Activated naive CD4-positive, alpha-beta T cell treated with anti-CD3 and anti-CD28 coated beads for 36 hours (primary cell): ENCODE measurements around the gene NPHP1. TPM values are rescaled to one million over a fixed set of nuclear protein-coding genes. Genes with fewer than 3 reads are reported as not detected.
A peak's percentile ranks its signal among the peaks of the same experiment; 100 is the strongest.
"Not testable (repeated sequence)": the region's sequence is repeated elsewhere in the genome, so short reads cannot be mapped to it uniquely, and the experiment has no call there.

ENCODE experiments used
- CTCF ChIA-PET: fragments of 350-600 bp; sonication (Branson Sonifier 250); formaldehyde crosslinking; loops from one replicate; lab custom pipeline; 2021; ENCODE audit warnings: antibody characterized with exemption; lab: Charles Lee
- DNase-seq: peaks from one replicate; pipeline ENCODE4 v3.0.0-alpha.2; 2020
- H3K27ac Mint-ChIP-seq: one replicate; pipeline ENCODE4 v1.8.0; 2021; ENCODE audit warnings: mild to moderate bottlenecking, mixed read lengths
- H3K27me3 Mint-ChIP-seq: one replicate; pipeline ENCODE4 v1.8.0; 2021; ENCODE audit warnings: low read depth, mixed read lengths
- H3K36me3 Mint-ChIP-seq: one replicate; pipeline ENCODE4 v1.8.0; 2021; ENCODE audit warnings: low read depth, mixed read lengths
- H3K4me1 Mint-ChIP-seq: one replicate; pipeline ENCODE4 v1.8.0; 2021; ENCODE audit warnings: low read depth, mixed read lengths
- H3K4me3 Mint-ChIP-seq: one replicate; pipeline ENCODE4 v1.8.0; 2021; ENCODE audit warnings: mild to moderate bottlenecking, moderate library complexity, mixed read lengths
- H3K9me3 Mint-ChIP-seq: one replicate; pipeline ENCODE4 v1.8.0; 2021; ENCODE audit warnings: mixed read lengths
- intact Hi-C: fragments of 100-400 bp; cut with micrococcal nuclease; formaldehyde crosslinking; loops from one replicate; pipeline ENCODE4 v1.15.1; 2023
- total RNA-seq, 2 experiments: library from RNA; stranded (reverse); gene quantifications; one replicate each; pipeline ENCODE4 v1.2.3, GENCODE V29; 2021

Gene NPHP1
- total RNA-seq, 2 experiments from 2014 or later = 1.1 to 1.3 TPM

DNA sequence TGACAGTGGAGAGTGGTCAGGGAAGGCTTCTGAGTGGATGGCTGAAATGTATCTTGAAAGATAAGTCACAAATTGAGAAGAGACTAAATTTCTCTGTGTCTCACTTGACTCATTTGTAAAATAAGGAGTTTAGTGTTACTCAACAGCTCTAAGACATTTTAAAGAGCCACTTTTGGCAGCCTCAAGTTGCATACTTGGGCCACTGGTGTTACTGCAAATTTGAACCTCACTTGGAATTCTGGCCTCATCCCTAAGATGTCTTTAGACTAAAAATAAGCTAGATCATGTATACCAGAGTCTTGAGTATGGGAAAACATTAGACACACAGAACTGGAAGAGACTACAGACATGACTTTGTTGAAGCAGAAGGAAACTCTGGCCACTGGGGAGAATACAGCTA lies 12.0 kb upstream of the NPHP1 start:
- intact Hi-C loops = no loop called here
- H3K4me3 Mint-ChIP-seq = no peak overlapping the region
- peaks cover 2% of the 10 kb centered on the region for H3K36me3 Mint-ChIP-seq
- DNase-seq = no peak
- H3K9me3 Mint-ChIP-seq = peaks cover 7% of the 10 kb centered on the region
- CTCF ChIA-PET = no interaction called here
- H3K27ac Mint-ChIP-seq = no peak overlapping the region
- H3K4me1 Mint-ChIP-seq = no peaks in the 10 kb centered on the region
- H3K27me3 Mint-ChIP-seq = peaks cover 33% of the 10 kb centered on the region

DNA sequence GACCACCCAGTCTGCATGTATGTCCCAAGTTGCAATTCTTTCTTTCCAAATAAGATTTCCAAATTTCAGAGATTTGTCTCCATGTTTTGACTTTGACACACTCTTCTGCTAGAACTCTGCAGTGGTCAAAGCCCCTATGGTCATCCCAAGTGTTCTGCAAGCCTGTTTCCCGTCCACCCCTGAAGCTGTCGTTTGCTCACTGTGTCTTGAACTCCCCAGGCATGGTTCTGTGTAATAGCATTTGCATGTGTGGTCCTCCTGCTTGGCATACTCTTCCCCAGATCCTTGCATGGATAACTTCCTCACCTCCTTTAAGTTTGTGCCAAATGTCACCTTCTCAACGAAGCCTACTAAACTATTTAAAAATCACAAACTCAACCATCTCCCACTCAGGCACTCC lies 11.4 kb upstream of the NPHP1 start:
- Mint-ChIP-seq H3K36me3 (peaks cover 3% of the 10 kb centered on the region), H3K4me3 (no peak overlapping the region), H3K4me1 (peaks cover 2% of the 10 kb centered on the region), H3K27me3 (peaks cover 29% of the 10 kb centered on the region), H3K9me3 (peaks cover 7% of the 10 kb centered on the region), H3K27ac (no peak overlapping the region)
- intact Hi-C loops = no loop called here
- CTCF ChIA-PET = no interaction called here
- DNase-seq = no peak

DNA sequence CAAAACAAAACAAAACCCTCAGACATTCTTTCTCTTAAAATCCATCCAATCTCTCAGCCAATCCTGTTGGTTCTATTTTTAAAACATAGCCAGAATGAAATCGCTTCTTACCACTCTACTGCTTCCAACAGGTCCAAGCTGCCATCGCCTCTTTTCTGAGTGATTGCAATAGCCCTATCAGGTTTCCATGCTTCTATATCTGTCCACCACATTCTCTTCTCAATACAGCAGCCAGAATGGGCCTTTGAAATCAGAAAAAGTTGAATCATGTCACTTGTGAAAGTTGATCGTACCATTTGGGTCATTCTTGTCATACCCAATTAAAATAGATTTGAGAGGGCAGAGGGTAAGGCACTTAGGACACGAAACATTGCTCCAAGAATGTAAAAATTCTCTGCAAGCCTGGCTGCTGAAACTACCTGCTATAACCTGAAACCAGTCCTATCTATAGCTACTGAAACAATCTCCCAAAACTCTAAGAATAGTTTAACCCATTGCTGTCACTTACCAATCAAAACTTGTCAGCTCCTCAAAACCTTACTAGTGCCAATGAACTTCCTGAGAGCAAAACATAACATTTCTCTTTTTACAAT lies 10.8 kb upstream of the NPHP1 start:
- CTCF ChIA-PET = no interaction called here
- H3K4me3 Mint-ChIP-seq = no peak overlapping the region
- no peak overlapping the region for H3K27ac Mint-ChIP-seq
- peaks cover 26% of the 10 kb centered on the region for H3K27me3 Mint-ChIP-seq
- H3K9me3 Mint-ChIP-seq = peaks cover 7% of the 10 kb centered on the region
- peaks cover 6% of the 10 kb centered on the region for H3K4me1 Mint-ChIP-seq
- no peak for DNase-seq
- peaks cover 3% of the 10 kb centered on the region for H3K36me3 Mint-ChIP-seq
- intact Hi-C loops = no loop called here

- CTCF ChIA-PET = no interaction called here
- Mint-ChIP-seq H3K27me3 (peaks cover 26% of the 10 kb centered on the region), H3K9me3 (peaks cover 7% of the 10 kb centered on the region), H3K36me3 (peaks cover 6% of the 10 kb centered on the region), H3K27ac (no peak overlapping the region), H3K4me1 (peaks cover 12% of the 10 kb centered on the region), H3K4me3 (no peak overlapping the region)
- intact Hi-C loops = no loop called here
- no peak for DNase-seq
Measured at GRCh38 chr2:110215091-110215490, 10.3 kb upstream of the NPHP1 start.

GRCh38 chr2:110213522-110213921 lies 8.7 kb upstream of the NPHP1 start:
- H3K4me3 Mint-ChIP-seq, H3K27ac Mint-ChIP-seq, DNase-seq, H3K9me3 Mint-ChIP-seq, intact Hi-C loops: not testable (repeated sequence)
- Mint-ChIP-seq H3K27me3 (peaks cover 23% of the 10 kb centered on the region), H3K36me3 (peaks cover 17% of the 10 kb centered on the region), H3K4me1 (peaks cover 23% of the 10 kb centered on the region)
- CTCF ChIA-PET = interaction anchor here (0.6 kb wide), 1 partner anchor 631 kb away, joined by 9 read pairs; no protein-coding TSS in a partner anchor

DNA sequence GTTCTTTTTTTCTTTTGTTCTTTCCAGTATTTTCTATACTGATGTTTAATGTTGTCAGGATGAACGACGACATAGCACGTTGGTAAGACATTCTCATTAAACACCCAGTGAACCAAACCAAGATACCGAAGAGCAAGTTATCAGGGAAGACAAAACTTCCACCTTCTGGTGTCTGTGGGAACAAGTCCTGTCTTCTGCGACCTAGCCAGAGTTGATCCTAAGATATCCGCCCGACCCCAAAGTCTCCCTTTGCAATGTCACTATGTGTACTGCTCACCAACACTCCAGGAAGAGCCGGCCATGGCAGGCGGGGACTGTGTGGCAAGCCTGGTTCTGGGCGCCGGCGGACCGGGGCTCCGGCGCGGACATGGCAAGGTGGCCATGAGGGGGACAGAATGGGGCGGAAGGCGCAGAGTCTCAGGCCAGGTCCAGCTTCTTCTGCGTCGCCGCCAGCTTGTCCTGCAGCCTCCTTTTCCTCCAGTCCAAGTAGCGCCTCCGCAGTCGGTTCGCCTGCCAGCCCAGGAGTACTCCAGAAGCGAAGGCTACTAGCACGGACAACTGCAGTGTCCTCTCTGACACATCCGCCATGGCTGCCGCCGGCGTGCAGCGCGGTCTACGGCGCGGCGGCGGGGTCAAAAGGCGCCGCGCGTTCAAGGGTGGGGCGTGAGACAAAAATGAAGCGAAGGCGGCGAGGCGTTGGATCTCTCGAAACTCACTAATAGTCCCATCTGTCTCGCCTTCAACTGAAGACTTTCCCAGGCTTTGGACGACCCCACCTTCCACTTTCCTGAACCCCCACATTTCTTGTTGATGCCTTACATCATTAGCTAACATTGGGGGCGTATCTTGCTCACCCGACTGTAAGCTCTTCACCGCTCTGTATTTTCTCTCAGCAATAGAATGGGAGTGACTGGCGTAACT lies 7.4 kb upstream of the NPHP1 start, which contains the start of gene MTLN:
Gene MTLN (minus strand): TSS at position 610 of the 921 bp plus-strand sequence. CDS start 22 bp downstream, at position 588.
- CTCF ChIA-PET = interaction anchor here (0.6 kb wide), 1 partner anchor 34 kb away, joined by 5 read pairs; no protein-coding TSS in a partner anchor
- H3K9me3 Mint-ChIP-seq = peaks cover 7% of the 10 kb centered on the region

DNA sequence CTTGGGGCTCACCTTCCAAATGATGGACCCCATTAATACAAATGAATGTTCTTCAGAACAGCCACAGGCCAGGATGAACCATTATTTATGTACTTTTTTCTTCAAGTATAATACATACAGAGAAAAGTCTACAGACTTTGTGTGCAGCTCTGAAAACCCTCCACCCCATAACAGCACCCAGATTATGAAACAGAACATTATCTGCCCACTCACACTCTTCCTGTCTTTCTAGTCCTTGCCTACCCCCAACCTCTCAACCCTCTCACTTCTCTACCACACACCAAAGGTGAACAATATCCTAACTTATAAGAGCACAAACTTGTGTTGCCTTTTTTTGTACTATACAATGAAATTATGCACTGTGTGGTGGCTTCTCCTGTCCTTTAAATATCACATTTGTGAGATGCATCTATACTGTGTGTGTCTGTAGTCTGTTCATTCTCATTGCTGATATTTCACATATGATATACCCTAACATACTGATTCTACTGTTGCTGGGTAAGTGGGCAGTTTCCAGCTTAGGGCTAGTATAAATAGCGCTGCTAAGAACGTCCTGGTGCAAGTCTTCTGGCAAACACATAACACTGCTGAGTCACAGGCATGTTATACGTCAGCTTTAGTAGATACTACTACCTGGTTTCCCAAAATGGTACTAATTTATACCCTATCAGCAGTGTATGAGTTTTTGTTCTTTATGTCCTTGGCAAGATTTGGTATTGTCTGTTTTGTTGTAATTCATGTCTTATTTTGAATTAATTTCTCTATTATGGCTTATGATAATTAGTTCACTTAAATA lies 1.0 kb upstream of the NPHP1 start:
- CTCF ChIA-PET = no interaction called here
- no peaks in the 10 kb centered on the region for H3K9me3 Mint-ChIP-seq

More for the DNA sequence above, 7.4 kb upstream of the NPHP1 start, which contains the start of gene MTLN:
- Mint-ChIP-seq H3K27me3 (peaks cover 16% of the 10 kb centered on the region), H3K4me3 (peak within 1 kb of the TSS; percentile 94), H3K4me1 (peaks cover 23% of the 10 kb centered on the region), H3K27ac (peak within 1 kb of the TSS; percentile 87), H3K36me3 (peaks cover 17% of the 10 kb centered on the region)
- peak; percentile 77 for DNase-seq
- intact Hi-C loops = no loop called here

GRCh38 chr2:110198016-110198415 lies 6.8 kb downstream of the NPHP1 start:
- no peaks in the 10 kb centered on the region for H3K4me1 Mint-ChIP-seq
- no peaks in the 10 kb centered on the region for H3K27me3 Mint-ChIP-seq
- intact Hi-C loops = no loop called here
- CTCF ChIA-PET = no interaction called here
- no peak overlapping the region for H3K4me3 Mint-ChIP-seq
- H3K9me3 Mint-ChIP-seq = no peaks in the 10 kb centered on the region
- H3K36me3 Mint-ChIP-seq = no peaks in the 10 kb centered on the region
- DNase-seq = no peak
- H3K27ac Mint-ChIP-seq = no peak overlapping the region

More for the DNA sequence above, 1.0 kb upstream of the NPHP1 start:
- Mint-ChIP-seq H3K4me1 (peaks cover 42% of the 10 kb centered on the region), H3K27me3 (no peaks in the 10 kb centered on the region), H3K27ac (peak overlapping the region; percentile 36), H3K36me3 (peaks cover 13% of the 10 kb centered on the region), H3K4me3 (peak overlapping the region; percentile 79)
- intact Hi-C loops = no loop called here
- no peak for DNase-seq

- intact Hi-C loops = no loop called here
- Mint-ChIP-seq H3K36me3 (no peaks in the 10 kb centered on the region), H3K4me3 (no peak overlapping the region), H3K9me3 (no peaks in the 10 kb centered on the region), H3K27ac (no peak overlapping the region), H3K4me1 (no peaks in the 10 kb centered on the region), H3K27me3 (no peaks in the 10 kb centered on the region)
- CTCF ChIA-PET = no interaction called here
- DNase-seq = no peak
Measured at GRCh38 chr2:110197452-110197851, 7.4 kb downstream of the NPHP1 start.

- H3K27me3 Mint-ChIP-seq, H3K36me3 Mint-ChIP-seq, CTCF ChIA-PET, intact Hi-C loops, H3K4me1 Mint-ChIP-seq, H3K27ac Mint-ChIP-seq, H3K4me3 Mint-ChIP-seq, DNase-seq, H3K9me3 Mint-ChIP-seq: not testable (repeated sequence)
Measured at GRCh38 chr2:110190169-110190568, 14.6 kb downstream of the NPHP1 start.

DNA sequence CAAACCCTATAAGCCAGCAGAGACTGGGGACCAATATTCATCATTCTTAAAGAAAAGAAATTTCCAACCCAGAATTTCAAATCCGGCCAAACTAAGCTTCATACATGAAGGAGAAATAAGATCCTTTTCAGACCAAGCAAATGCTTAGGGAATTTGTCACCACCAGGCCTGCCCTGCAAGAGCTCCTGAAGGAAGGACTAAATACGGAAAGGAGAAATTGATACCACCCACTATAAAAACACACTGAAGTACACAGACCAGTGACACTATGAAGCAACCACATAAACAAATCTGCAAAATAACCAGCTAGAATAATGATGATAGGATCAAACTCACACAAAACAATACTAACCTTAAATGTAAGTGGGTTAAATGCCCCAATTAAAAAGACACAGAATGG lies 22.4 kb downstream of the NPHP1 start:
- Mint-ChIP-seq H3K9me3 (peaks cover 16% of the 10 kb centered on the region), H3K4me1 (no peaks in the 10 kb centered on the region), H3K4me3 (no peak overlapping the region), H3K27me3 (peaks cover 14% of the 10 kb centered on the region), H3K27ac (no peak overlapping the region), H3K36me3 (peaks cover 20% of the 10 kb centered on the region)
- DNase-seq = no peak
- intact Hi-C loops = no loop called here
- CTCF ChIA-PET = no interaction called here

- peaks cover 14% of the 10 kb centered on the region for H3K27me3 Mint-ChIP-seq
- no peak for DNase-seq
- intact Hi-C loops = no loop called here
- no peak overlapping the region for H3K27ac Mint-ChIP-seq
- CTCF ChIA-PET = interaction anchor here (0.6 to 1.9 kb wide), 2 partner anchors 23 to 45 kb away, joined by 4 to 9 read pairs; no protein-coding TSS in a partner anchor
- peaks cover 16% of the 10 kb centered on the region for H3K9me3 Mint-ChIP-seq
- peaks cover 17% of the 10 kb centered on the region for H3K36me3 Mint-ChIP-seq
- no peak overlapping the region for H3K4me3 Mint-ChIP-seq
- H3K4me1 Mint-ChIP-seq = no peaks in the 10 kb centered on the region
Measured at GRCh38 chr2:110180036-110180435, 24.8 kb downstream of the NPHP1 start.
